HG02623 (cell line): ENCODE results near the gene PFKFB3.
A peak's percentile ranks its signal among the peaks of the same experiment; 100 is the strongest.
"Not testable (repeated sequence)": the region's sequence is repeated elsewhere in the genome, so short reads cannot be mapped to it uniquely, and the experiment has no call there.

Experiments
- ATAC-seq: cut with Tn5 transposase; IDR thresholded peaks from one replicate; pipeline ENCODE4 v1.9.1; 2021; ENCODE audit warnings: moderate library complexity; ENCODE audit not compliant: unreplicated experiment

PFKFB3 gene

GRCh38 chr10:6269432-6269831 lies 66.7 kb downstream of the PFKFB3 start:
- ATAC-seq = no peak

GRCh38 chr10:6269953-6270867 lies 67.5 kb downstream of the PFKFB3 start:
- ATAC-seq = peak; percentile 56

- no peak for ATAC-seq
Observed at GRCh38 chr10:6270951-6271350, 68.2 kb downstream of the PFKFB3 start.

GRCh38 chr10:6271663-6272062 lies 68.9 kb downstream of the PFKFB3 start:
- ATAC-seq = no peak

- no peak for ATAC-seq
Observed at GRCh38 chr10:6272126-6272525, 69.4 kb downstream of the PFKFB3 start.

- no peak for ATAC-seq
Observed at GRCh38 chr10:6273351-6273750, 70.6 kb downstream of the PFKFB3 start.

- no peak for ATAC-seq
Observed at GRCh38 chr10:6274040-6274439, 71.3 kb downstream of the PFKFB3 start.

- no peak for ATAC-seq
Observed at GRCh38 chr10:6274484-6274883, 71.8 kb downstream of the PFKFB3 start.

- ATAC-seq = no peak
Observed at GRCh38 chr10:6275022-6275997, 72.6 kb downstream of the PFKFB3 start.

GRCh38 chr10:6276356-6276755 lies 73.6 kb downstream of the PFKFB3 start:
- no peak for ATAC-seq

GRCh38 chr10:6278519-6279120 lies 75.9 kb downstream of the PFKFB3 start:
- no peak for ATAC-seq

GRCh38 chr10:6279540-6280267 lies 77.0 kb downstream of the PFKFB3 start:
- no peak for ATAC-seq

GRCh38 chr10:6280291-6280690 lies 77.6 kb downstream of the PFKFB3 start:
- no peak for ATAC-seq

- ATAC-seq = no peak
Observed at GRCh38 chr10:6282454-6282958, 79.8 kb downstream of the PFKFB3 start.

GRCh38 chr10:6283655-6284054 lies 80.9 kb downstream of the PFKFB3 start:
- no peak for ATAC-seq

- not testable (repeated sequence) for ATAC-seq
Observed at GRCh38 chr10:6290621-6291020, 87.9 kb downstream of the PFKFB3 start.

- ATAC-seq = no peak
Observed at GRCh38 chr10:6292741-6293151, 90.0 kb downstream of the PFKFB3 start.

GRCh38 chr10:6296425-6296824 lies 93.7 kb downstream of the PFKFB3 start:
- not testable (repeated sequence) for ATAC-seq

GRCh38 chr10:6296828-6297251 lies 94.1 kb downstream of the PFKFB3 start:
- no peak for ATAC-seq

- ATAC-seq = no peak
Observed at GRCh38 chr10:6297522-6297921, 94.8 kb downstream of the PFKFB3 start.
